Stomach (tissue), 9 donors: ENCODE data around the gene SPIN3. TPM values are rescaled to one million over a fixed set of nuclear protein-coding genes. Genes with fewer than 3 reads are reported as not detected.

Experiments used
- DNase-seq, 2 donors: peaks; one replicate each; pipeline versions ENCODE4 v3.0.0 to v3.0.0-alpha.2; 2013 to 2019
- H3K27ac ChIP-seq, 5 donors: fragments of 200-600 bp in 4 of 5; sonication (generic) in 4 of 5; one replicate each; pipeline ENCODE4 v1.5.1; 2013 to 2019; ENCODE audit warnings: mild to moderate bottlenecking in 1 of 5, moderate library complexity in 1 of 5
- H3K27me3 ChIP-seq, 3 donors: fragments of 200-600 bp; sonication (generic); one replicate each; pipeline ENCODE4 v1.5.1; 2017 to 2019; ENCODE audit warnings: mixed run types in 1 of 3
- H3K36me3 ChIP-seq, 4 donors: fragments of 200-600 bp; sonication (generic); 1 replicate in 3 of 4; 2 replicates in 1 of 4; pipeline ENCODE4 v1.5.1; 2016 to 2019
- H3K4me1 ChIP-seq, 4 donors: fragments of 200-600 bp; sonication (generic); one replicate each; pipeline ENCODE4 v1.5.1; 2016 to 2019
- H3K4me3 ChIP-seq, 4 donors: fragments of 200-600 bp; sonication (generic) in 3 of 4; one replicate each; pipeline ENCODE4 v1.5.1; 2016 to 2019; ENCODE audit warnings: mild to moderate bottlenecking in 1 of 4
- H3K9me3 ChIP-seq, 4 donors: fragments of 200-600 bp; sonication (generic); one replicate each; pipeline ENCODE4 v1.5.1; 2016 to 2019
- CTCF ChIP-seq, 7 experiments: fragments of 450-650 bp in 4 of 7; fragments of 200-600 bp in 3 of 7; sonication (generic) in 3 of 7; IDR thresholded peaks; one replicate each; pipeline ENCODE4 v1.5.1; 2016 to 2019; ENCODE audit warnings: antibody characterized with exemption in 7 of 7, control low read depth in 2 of 7, mild to moderate bottlenecking in 1 of 7
- EP300 ChIP-seq: sonication (generic); formaldehyde crosslinking; IDR thresholded peaks from one replicate; pipeline ENCODE4 v1.6.1; 2017; ENCODE audit warnings: antibody characterized with exemption
- POLR2A ChIP-seq, 4 donors: fragments of 450-650 bp; IDR thresholded peaks; one replicate each; pipeline ENCODE4 v1.6.1; 2016; ENCODE audit warnings: antibody characterized with exemption in 4 of 4, control low read depth in 2 of 4, mild to moderate bottlenecking in 1 of 4, moderate library complexity in 1 of 4
- POLR2AphosphoS5 ChIP-seq, 3 donors: sonication (generic); formaldehyde crosslinking; IDR thresholded peaks; one replicate each; pipeline ENCODE4 v1.6.1; 2016; ENCODE audit warnings: antibody characterized with exemption in 3 of 3
- WGBS, 5 donors: extraction: QIAGEN DNeasy Blood & Tissue Kit in 3 of 5; methylation state at CpG; one replicate each; pipeline versions ENCODE4 v1.1.5 to v1.1.7; 2013 to 2018; 5-methylcytosine and 5-hydroxymethylcytosine counted together
- intact Hi-C: fragments of 100-400 bp; cut with DNase I; formaldehyde crosslinking; loops from one replicate; pipeline ENCODE4 v1.15.1; 2023; ENCODE audit warnings: low total_unique reads
- polyA plus RNA-seq, 3 donors: library from polyadenylated mRNA; stranded (reverse); fragments of 200-250 nt; gene quantifications; one replicate each; pipeline ENCODE4 v1.2.3, GENCODE V29; 2013
- total RNA-seq, 5 donors: library from RNA; depleted of rRNA; stranded (reverse); fragments of >200 nt; gene quantifications; one replicate each; pipeline versions ENCODE4 v1.1.0 to v1.2.3, GENCODE V29; 2014 to 2016
- donor health status: healthy with polysubstance abuse.
- donor health status: Bipolar disorder and iron deficiency.
- donor health status: healthy.

SPIN3 gene
- total and polyA plus RNA-seq, 8 donors: 1.7 to 48.2 (median 10.6) TPM

DNA sequence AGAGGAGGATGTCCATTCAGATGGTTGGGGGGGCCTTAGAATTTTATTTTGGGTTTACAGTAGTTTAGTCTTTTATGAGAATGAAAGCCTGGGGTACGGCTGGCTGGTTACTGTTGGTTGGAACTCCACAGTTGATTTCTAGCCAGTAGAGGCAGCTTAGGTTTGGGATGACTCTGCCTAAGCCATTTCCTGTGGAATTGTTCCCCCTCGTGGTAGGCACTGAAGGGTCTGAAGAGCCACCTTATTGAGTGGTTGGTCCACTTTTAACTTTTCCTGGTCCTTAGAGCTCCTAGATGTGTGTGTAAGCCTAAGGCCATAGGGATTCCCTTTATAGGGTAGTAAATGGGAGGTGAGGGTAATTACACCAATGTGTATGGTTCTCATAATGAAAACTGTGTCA, 19.7 kb downstream of the SPIN3 start:
- 47 to 78% (median 72%) methylated on average over 2 of the region's 2 CpGs for WGBS, 5 donors
- no peak overlapping the region for H3K27ac ChIP-seq
- DNase-seq: no peak
- intact Hi-C loops: no loop called here
- H3K4me1 ChIP-seq: no peaks in the 10 kb centered on the region
- H3K27me3 ChIP-seq: no peaks in the 10 kb centered on the region
- no peak for TF ChIP-seq POLR2AphosphoS5 (IDR thresholded peaks at IDR 0.05)
- TF ChIP-seq CTCF (IDR thresholded peaks at IDR 0.05): no peak
- no peak for TF ChIP-seq EP300
- no peak for TF ChIP-seq POLR2A (IDR thresholded peaks at IDR 0.05)
- H3K4me3 ChIP-seq: no peak overlapping the region
- H3K9me3 ChIP-seq: no peaks in the 10 kb centered on the region
- H3K36me3 ChIP-seq: peaks cover 0 to 18% (median 7%) of the 10 kb centered on the region in 4 donors

- H3K27ac ChIP-seq: no peak overlapping the region
- H3K9me3 ChIP-seq: no peaks in the 10 kb centered on the region
- no peak for DNase-seq
- intact Hi-C loops: no loop called here
- WGBS, 5 donors: 62 to 84% (median 70%) methylated on average over 3 of the region's 3 CpGs
- peaks cover 0 to 18% (median 7%) of the 10 kb centered on the region in 4 donors for H3K36me3 ChIP-seq
- TF ChIP-seq POLR2A (IDR thresholded peaks at IDR 0.05) (no peak), EP300 (no peak), CTCF (IDR thresholded peaks at IDR 0.05) (no peak)
- no peaks in the 10 kb centered on the region for H3K4me1 ChIP-seq
- H3K4me3 ChIP-seq: no peak overlapping the region
- H3K27me3 ChIP-seq: no peaks in the 10 kb centered on the region
These were observed 20.9 kb downstream of the SPIN3 start for GRCh38 chrX:56974408-56974807.

DNA sequence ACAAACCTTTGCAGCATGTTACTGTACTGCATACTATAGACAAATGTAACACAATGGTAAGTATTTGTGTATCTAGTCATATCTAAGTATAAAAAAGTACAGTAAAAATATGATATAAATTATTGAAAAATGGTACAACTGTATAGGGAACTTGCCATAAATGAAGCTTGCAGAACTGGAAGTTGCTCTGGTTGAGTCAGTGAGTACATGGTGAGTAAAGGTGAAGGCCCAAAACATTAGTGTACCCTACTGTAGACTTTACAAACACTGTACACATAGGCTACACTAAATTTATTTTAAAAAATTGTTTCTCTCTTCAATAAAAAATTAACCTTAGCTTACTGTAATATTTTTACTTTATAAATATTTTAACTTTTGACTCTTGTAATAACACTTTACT, 25.8 kb downstream of the SPIN3 start:
- DNase-seq: no peak
- Histone ChIP-seq H3K4me1 (no peaks in the 10 kb centered on the region), H3K4me3 (no peak overlapping the region), H3K27me3 (no peaks in the 10 kb centered on the region), H3K36me3 (peaks cover 0 to 12% (median 2%) of the 10 kb centered on the region in 4 donors), H3K27ac (no peak overlapping the region), H3K9me3 (no peaks in the 10 kb centered on the region)
- intact Hi-C loops: no loop called here
- no peak for TF ChIP-seq CTCF (IDR thresholded peaks at IDR 0.05)
- no peak for TF ChIP-seq EP300
- TF ChIP-seq POLR2AphosphoS5 (IDR thresholded peaks at IDR 0.05): no peak
- TF ChIP-seq POLR2A (IDR thresholded peaks at IDR 0.05): no peak

- intact Hi-C loops: no loop called here
- Histone ChIP-seq H3K36me3 (peaks cover 0 to 12% (median 2%) of the 10 kb centered on the region in 4 donors), H3K4me1 (no peaks in the 10 kb centered on the region), H3K9me3 (no peaks in the 10 kb centered on the region), H3K4me3 (no peak overlapping the region), H3K27ac (no peak overlapping the region), H3K27me3 (no peaks in the 10 kb centered on the region)
- no peak for DNase-seq
- TF ChIP-seq EP300 (no peak), POLR2A (IDR thresholded peaks at IDR 0.05) (no peak), CTCF (IDR thresholded peaks at IDR 0.05) (no peak), POLR2AphosphoS5 (IDR thresholded peaks at IDR 0.05) (no peak)
- WGBS, 5 donors: 61 to 79% (median 78%) methylated on average over 1 of the region's 1 CpG
These were observed 26.4 kb downstream of the SPIN3 start for GRCh38 chrX:56968980-56969379.
